HG03571 (cell line): Measurements from ENCODE around the gene IFNA4.
"Not testable (repeated sequence)": the region's sequence is repeated elsewhere in the genome, so short reads cannot be mapped to it uniquely, and the experiment has no call there.

ENCODE experiments used
- ATAC-seq: cut with Tn5 transposase; IDR thresholded peaks from one replicate; pipeline ENCODE4 v1.9.1; 2021; ENCODE audit not compliant: unreplicated experiment

Gene IFNA4

GRCh38 chr9:21187487-21187886, at the start of gene IFNA4:
Gene IFNA4, minus strand, starts transcription at chr9:21187587. Its CDS starts 56 bp downstream, at chr9:21187531.
- ATAC-seq = not testable (repeated sequence)

GRCh38 chr9:21236360-21236714, 49.0 kb upstream of the IFNA4 start:
- ATAC-seq = peak; percentile 35

DNA sequence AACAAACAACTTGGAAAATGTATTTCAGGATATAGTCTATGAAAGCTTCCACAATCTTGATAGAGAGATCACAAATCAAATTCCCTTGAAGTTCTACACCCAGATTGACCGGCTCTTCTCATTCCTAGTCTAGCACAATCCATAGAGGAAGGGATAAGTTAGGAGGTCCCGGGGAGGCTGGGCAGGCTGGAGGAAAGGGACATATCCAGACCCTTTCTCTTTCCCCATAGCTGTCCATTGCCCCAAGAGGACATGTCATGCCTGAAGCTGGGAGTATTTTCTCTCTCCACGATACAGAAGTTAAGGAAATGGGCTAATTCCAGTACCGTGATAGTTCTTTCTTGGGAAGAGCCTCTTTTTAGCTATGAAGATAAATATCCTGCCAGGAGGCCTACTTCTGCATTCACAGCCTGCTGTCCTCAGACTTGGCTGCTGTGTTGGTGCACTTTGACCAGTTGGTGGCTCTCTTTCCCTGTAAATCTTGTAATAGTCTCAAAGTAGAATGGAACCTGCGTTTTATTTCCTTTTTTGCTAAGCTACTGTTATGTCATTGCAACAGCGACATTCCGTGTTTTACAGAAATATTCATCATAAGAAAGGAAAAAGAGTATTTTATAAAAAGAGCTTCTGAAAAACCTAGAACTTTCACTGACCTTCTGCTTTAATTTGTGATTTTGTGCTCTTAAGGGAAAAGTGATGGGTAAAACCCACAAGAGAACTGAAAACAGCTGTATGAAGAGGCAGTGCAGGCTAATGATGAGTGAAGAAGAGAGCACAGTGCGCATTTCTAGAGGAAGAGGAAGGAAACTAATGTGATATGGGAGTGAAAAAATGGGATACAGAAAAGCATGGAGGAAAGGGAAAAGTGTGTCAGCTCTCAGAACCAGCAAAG, 48.3 kb upstream of the IFNA4 start:
- peak; percentile 79 for ATAC-seq

DNA sequence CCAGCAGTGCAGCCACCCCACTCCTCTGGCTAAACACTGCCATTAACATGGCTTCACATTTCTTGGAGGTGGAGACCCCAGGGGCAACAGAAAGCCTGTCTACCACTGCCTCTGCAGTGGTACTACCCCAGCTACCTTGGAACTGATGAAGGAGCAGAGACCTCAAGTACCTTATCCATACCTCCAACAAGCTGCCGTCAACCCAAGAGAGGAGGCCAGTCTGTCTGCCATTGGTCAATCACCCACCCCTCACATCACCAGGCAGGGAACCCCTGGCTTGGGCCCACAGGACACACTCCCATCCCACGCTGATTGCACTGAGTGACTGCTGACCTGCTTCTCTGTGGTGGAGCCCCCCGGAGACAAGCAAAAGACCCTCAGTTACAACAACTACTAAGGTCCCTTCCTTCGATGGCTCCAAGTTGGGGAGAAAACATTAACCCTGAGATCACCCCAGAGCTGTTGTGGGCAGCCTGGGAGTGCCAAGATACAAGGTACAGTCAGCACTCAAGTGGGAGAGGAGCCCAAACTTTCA, 46.8 kb upstream of the IFNA4 start:
- no peak for ATAC-seq

- no peak for ATAC-seq
These were observed 45.9 kb upstream of the IFNA4 start for GRCh38 chr9:21233258-21233657.

- no peak for ATAC-seq
These were observed 40.7 kb upstream of the IFNA4 start, which contains the start of gene IFNA17 for GRCh38 chr9:21228122-21228521. Gene IFNA17, minus strand, starts transcription at chr9:21228222. Its CDS starts 49 bp downstream, at chr9:21228173.

DNA sequence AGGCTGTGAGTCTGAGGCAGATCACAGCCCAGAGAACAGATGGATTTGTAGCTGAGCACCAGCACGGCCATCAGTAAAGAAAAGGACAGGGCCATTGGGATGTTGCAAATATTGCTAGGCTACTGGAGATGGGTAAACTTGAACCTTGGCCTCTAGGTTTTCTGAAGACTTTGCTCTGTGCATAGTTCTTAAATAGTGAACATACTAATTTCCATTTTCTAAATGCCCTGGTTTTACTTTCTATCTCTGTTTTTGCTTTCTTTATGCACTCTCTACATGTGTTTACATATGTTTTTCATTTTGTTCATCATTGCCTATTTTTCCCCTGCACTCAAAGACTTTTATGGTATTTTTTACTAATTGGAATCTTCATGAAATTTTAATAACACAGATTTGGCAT, 29.8 kb upstream of the IFNA4 start, which contains the start of gene IFNA16:
Gene IFNA16 (minus strand): TSS at position 101 of the 400 bp plus-strand sequence. CDS start 6 bp downstream, at position 95.
- ATAC-seq = not testable (repeated sequence)

GRCh38 chr9:21213411-21214326, 26.3 kb upstream of the IFNA4 start:
- ATAC-seq = not testable (repeated sequence)

DNA sequence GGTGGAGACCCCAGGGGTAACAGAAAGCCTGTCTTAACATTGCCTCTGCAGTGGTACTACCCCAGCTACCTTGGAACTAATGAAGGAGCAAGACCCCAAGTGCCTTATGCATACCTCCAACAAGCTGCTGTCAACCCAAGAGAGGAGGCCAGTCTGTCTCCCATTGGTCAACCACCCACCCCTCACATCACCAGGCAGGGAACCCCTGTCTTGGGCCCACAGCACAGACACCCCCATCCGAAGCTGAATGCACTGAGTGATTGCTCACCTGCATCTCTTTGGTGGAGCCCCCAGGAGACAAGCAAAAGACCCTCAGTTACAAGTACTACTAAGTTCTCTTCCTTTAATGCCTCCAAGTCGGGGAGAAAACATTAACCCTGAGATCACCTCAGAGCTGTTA, 24.8 kb upstream of the IFNA4 start:
- not testable (repeated sequence) for ATAC-seq

- not testable (repeated sequence) for ATAC-seq
These were observed 23.4 kb upstream of the IFNA4 start for GRCh38 chr9:21210782-21211181.

DNA sequence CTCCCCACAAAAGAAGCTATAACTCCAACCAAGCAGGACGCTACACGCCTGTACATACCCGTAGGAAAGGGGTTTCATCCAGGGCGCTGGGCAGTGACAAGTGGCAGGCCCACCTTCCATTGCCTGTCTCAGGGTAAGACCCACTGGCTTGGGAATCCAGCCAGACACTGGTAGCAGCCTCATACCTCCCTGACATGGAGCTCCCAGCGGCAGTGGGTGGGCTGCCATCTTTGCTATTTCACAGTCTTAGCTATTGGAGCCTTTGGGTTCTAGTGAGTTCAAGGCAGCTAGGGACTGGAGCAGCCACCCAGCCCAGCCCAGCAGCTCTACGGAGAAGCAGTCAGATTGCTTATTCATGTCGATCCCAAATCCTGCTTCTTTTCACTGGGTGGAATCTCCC, 22.9 kb upstream of the IFNA4 start:
- ATAC-seq = no peak

DNA sequence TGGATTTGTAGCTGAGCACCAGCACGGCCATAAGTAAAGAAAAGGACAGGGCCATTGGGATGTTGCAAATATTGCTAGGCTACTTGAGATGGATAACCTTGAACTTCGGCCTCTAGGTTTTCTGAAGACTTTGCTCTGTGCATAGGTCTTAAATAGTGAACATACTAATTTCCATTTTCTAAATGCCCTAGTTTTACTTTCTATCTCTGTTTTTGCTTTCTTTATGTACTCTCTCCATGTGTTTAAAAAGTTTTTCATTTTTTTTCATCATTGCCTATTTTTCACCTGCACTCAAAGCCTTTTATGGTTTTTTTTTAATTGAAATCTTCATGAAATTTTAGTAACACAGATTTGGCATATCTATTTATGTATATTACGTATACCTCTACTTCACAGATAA, 19.7 kb upstream of the IFNA4 start, which contains the start of gene IFNA10:
Gene IFNA10 (minus strand): TSS at position 101 of the 400 bp plus-strand sequence. CDS start 46 bp downstream, at position 55.
- ATAC-seq = not testable (repeated sequence)

DNA sequence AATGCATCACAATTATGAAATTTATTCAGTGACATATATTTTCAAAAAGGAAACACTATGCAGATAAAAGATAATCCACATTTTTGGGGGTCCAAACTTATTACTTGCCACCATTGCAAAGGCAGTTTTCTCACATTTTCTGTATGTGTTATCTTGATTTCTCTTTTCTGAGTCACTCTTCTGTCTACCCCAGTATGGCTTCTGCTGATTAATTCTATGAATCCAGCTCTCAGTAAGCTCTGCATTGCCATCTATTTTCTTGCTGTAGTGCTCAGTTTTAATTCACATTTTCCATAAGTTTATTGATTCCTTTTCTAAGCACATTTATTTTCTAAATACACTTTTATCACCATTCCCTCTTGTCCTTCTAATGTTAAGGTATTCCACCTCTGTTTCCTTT, 17.8 kb upstream of the IFNA4 start:
- no peak for ATAC-seq

DNA sequence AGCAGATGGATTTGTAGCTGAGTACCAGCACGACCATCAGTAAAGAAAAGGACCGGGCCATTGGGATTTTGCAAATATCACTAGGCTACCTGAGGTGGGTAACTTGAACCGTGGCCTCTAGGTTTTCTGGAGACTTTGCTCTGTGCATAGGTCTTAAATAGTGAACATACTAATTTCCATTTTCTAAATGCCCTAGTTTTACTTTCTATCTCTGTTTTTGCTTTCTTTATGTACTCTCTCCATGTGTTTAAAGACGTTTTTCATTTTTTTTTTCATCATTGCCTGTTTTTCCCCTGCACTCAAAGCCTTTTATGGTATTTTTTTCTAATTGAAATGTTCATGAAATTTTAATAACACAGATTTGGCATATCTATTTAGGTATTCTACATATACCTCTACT, 14.7 kb upstream of the IFNA4 start, which contains the start of gene IFNA7:
Gene IFNA7 (minus strand): TSS at position 101 of the 400 bp plus-strand sequence. CDS start 40 bp downstream, at position 61.
- ATAC-seq = not testable (repeated sequence)

DNA sequence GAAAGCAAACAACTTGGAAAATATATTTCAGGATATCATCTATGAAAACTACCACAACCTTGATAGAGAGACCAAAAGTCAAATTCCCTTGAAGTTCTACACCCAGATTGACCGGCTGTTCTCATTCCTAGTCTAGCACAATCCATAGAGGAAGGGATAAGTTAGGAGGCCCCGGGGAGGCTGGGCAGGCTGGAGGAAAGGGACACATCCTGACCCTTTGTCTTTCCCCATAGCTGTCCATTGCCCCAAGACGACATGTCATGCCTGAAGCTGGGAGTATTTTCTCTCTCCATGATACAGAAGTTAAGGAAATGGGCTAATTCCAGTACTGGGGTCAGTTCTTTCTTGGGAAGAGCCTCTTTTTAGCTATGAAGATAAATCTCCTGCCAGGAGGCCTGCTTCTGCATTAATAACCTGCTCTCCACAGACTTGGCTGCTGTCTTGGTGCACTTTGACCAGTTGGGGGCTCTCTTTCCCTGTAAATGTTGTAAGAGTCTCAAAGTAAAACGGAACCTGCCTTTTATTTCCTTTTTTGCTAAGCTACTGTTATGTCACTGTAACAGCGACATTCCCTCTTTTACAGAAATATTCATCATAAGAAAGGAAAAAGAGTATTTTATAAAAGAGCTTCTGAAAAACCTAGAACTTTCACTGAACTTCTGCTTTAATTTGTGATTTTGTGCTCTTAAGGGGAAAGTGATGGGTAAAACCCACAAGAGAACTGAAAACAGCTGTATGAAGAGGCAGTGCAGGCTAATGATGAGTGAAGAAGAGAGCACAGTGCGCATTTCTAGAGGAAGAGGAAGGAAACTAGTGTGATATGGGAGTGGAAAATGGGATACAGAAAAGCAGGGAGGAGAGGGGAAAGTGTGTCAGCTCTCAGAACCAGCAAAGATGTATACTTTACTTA, 7.7 kb upstream of the IFNA4 start:
- ATAC-seq = peak; percentile 92

DNA sequence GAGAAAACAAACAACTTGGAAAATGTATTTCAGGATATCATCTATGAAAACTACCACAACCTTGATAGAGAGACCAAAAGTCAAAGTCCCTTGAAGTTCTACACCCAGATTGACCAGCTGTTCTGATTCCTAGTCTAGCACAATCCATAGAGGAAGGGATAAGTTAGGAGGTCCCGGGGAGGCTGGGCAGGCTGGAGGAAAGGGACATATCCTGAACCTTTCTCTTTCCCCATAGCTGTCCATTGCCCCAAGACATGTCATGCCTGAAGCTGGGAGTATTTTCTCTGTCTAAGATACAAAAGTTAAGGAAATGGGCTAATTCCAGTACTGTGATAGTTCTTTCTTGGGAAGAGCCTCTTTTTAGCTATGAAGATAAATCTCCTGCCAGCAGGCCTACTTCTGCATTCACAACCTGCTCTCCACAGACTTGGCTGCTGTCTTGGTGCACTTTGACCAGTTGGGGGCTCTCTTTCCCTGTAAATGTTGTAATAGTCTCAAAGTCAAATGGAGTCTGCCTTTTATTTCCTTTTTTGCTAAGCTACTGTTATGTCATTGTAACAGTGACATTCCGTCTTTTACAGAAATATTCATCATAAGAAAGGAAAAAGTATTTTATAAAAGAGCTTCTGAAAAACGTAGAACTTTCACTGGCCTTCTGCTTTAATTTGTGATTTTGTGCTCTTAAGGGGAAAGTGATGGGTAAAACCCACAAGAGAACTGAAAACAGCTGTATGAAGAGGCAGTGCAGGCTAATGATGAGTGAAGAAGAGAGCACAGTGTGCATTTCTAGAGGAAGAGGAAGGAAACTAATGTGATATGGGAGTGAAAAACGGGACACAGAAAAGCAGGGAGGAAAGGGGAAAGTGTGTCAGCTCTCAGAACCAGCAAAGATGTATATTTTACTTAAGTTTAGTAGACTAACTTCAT, 4.3 kb downstream of the IFNA4 start:
- peak; percentile 82 for ATAC-seq

DNA sequence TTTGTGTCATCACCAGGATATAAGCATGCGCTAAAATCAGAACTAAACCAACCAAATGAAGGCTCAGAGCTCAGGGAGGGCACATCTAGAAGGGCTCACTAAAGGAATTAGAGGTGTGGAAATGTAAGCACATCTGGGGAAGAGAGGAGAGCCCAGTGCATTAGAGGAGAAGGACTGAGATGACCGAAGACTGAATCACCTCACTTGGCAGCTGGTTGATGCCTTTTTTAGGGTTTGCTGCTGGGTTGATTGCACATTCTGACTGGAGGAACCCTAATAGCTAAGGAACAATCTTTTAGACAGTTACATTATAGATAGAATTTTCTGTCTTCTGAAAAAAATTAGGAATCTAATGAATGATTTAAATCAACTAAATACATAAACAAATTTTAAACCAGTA, 12.7 kb downstream of the IFNA4 start:
- no peak for ATAC-seq

DNA sequence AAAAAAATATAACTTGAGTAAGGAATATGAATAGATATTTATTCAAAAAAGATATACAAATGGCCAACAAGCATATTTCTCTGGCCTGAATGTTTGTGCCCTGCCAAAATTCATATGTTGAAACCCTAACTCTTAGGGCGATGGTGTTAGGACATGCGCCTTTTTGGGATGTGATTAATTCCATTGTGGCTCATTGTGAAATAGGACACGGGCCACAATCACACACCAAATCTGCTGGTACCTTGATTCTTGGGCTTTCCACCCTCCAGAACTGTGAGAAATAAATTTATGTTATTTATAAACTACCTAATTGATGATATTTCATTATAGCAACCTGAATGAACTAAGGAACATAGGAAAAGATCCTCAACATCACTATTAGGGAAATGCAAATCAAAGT, 15.2 kb downstream of the IFNA4 start:
- ATAC-seq = no peak

- no peak for ATAC-seq
These were observed 16.0 kb downstream of the IFNA4 start for GRCh38 chr9:21171351-21171750.
